Prostate gland (tissue), 2 donors: ENCODE results near the gene NOD2.

Experiments used
- CTCF ChIP-seq, 4 experiments: fragments of 200-600 bp in 2 of 4; fragments of 450-650 bp in 2 of 4; sonication (generic) in 2 of 4; IDR thresholded peaks; 1 replicate in 3 of 4; 2 replicates in 1 of 4; pipeline ENCODE4 v1.5.1; 2016 to 2019; ENCODE audit warnings: antibody characterized with exemption in 4 of 4, mild to moderate bottlenecking in 2 of 4, moderate library complexity in 2 of 4
- POLR2A ChIP-seq: fragments of 450-650 bp; IDR thresholded peaks from one replicate; pipeline ENCODE4 v1.6.1; 2016; ENCODE audit warnings: antibody characterized with exemption, mild to moderate bottlenecking

- no peak for TF ChIP-seq POLR2A
- no peak for TF ChIP-seq CTCF (IDR thresholded peaks at IDR 0.05)
Observed at GRCh38 chr16:50696126-50696525, 2.7 kb downstream of the NOD2 start.
